GM21786 (cell line): ENCODE data around the gene COX8A.
"Not testable (repeated sequence)": the region's sequence is repeated elsewhere in the genome, so short reads cannot be mapped to it uniquely, and the experiment has no call there.

ENCODE experiments used
- ATAC-seq: cut with Tn5 transposase; IDR thresholded peaks from one replicate; pipeline ENCODE4 v1.9.1; 2021; ENCODE audit not compliant: unreplicated experiment

Gene COX8A

DNA sequence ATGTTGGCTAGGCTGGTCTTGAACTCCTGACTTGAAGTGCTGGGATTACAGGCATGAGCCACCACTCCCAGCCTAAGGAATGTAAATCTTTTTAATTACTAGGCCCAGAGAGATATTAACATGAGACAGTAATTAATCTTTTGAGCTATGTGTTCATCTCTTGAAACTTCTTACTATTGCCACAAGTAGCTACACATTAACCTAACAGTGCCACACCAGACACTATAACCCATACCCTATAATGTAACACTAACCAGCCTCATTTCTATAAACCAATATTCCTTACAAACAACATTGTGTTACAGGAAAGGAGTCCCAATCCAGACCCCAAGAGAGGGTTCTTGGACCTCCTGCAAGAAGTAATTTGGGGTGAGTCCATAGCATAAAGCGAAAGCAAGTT lies 8.0 kb upstream of the COX8A start:
- no peak for ATAC-seq

GRCh38 chr11:63969461-63969860 lies 5.0 kb upstream of the COX8A start:
- no peak for ATAC-seq

GRCh38 chr11:63970902-63971301 lies 3.5 kb upstream of the COX8A start:
- no peak for ATAC-seq

DNA sequence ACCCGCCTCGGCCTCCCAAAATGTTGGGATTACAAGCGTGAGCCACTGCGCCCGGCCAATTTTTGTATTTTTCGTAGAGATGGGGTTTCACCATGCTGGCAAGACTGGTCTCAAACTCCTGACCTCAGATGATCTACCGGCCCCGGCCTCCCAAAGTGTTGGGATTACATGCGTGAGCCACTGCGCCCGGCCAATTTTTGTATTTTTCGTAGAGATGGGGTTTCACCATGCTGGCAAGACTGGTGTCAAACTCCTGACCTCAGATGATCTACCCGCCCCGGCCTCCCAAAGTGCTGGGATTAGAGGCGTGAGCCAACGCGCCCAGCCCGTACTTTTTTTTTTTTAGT lies 535 bp upstream of the COX8A start:
- ATAC-seq = not testable (repeated sequence)

GRCh38 chr11:63978551-63979239 lies 4.3 kb downstream of the COX8A start:
- ATAC-seq = no peak

DNA sequence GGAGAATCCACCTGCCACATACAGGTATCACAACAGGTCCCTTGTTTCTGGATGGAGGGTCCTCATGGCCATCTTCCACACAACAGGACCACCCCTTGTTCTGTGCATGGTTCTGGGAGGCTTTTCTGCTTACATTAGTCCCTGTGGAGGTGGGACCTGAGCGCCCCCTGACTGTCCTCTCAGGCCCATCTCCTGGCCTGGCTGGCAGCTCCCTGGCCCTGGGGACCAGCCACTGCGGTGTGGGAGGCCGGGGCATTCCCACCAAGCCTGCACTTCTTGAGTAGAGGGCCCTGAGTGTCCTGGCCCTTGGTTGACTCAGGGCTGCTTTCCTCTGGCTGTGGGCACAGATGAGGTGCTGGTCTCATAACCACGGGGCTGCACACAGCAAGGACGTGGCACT lies 5.0 kb downstream of the COX8A start:
- ATAC-seq = no peak

GRCh38 chr11:63985812-63986155 lies 11.4 kb downstream of the COX8A start:
- ATAC-seq = peak; percentile 54

GRCh38 chr11:63986156-63986931 lies 11.9 kb downstream of the COX8A start, which contains the start of gene OTUB1:
Gene OTUB1 (plus strand): TSS chr11:63986438. CDS start chr11:63986457, 19 bp downstream.
- ATAC-seq = peak; percentile 83

GRCh38 chr11:63986932-63987513 lies 12.6 kb downstream of the COX8A start:
- no peak for ATAC-seq

DNA sequence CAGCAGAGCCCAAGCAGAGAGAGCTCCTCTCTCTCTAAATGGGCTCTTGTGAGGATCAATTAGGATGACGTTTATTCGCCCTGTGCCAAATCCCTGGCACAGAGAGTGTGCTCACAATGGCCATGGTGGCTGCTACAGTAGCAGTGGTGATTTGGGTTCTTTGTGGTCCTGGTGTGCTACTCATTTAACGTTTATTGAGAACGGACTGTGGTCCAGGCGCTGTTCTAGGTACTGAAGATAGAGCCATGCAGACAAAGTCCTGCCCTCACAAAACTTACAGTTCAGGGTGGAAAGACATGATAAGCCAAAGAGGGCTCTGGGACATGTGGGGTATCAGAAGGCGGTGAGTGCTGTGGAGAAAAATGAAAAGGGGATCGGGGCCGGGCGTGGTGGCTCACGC lies 17.1 kb downstream of the COX8A start:
- no peak for ATAC-seq

- ATAC-seq = no peak
Observed at GRCh38 chr11:63993100-63993499, 18.7 kb downstream of the COX8A start.

DNA sequence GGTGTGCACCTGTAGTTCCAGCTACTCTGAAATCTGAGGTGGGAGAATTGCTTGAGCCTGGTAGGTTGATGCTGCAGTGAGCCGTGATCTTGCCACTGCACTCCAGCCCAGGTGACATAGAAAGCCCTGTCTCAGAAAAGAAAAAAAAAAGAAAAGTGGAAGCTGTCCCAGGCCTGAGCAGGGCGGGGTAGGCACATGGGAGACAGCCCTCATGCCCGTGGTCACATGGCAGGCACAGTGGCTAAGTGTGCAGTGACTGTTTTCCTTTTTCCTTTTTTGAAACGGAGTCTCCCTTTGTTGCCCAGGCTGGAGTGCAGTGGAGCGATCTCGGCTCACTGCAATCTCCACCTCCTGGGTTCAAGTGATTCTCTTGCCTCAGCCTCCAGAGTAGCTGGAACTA lies 19.6 kb downstream of the COX8A start:
- ATAC-seq = no peak

DNA sequence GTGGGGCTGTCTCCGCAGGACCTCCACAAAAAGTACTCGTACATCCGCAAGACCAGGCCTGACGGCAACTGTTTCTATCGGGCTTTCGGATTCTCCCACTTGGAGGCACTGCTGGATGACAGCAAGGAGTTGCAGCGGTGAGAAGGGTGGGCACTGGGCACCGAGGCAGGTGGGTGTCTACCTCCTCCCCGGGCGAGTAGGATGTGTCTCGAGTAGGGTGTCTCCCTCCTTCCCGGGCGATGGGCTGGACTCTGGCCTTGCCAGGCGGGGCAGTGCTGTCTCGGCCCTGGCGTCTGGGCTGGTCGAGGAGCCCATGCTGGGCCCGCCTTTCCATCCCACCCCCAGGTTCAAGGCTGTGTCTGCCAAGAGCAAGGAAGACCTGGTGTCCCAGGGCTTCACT lies 22.1 kb downstream of the COX8A start:
- no peak for ATAC-seq

DNA sequence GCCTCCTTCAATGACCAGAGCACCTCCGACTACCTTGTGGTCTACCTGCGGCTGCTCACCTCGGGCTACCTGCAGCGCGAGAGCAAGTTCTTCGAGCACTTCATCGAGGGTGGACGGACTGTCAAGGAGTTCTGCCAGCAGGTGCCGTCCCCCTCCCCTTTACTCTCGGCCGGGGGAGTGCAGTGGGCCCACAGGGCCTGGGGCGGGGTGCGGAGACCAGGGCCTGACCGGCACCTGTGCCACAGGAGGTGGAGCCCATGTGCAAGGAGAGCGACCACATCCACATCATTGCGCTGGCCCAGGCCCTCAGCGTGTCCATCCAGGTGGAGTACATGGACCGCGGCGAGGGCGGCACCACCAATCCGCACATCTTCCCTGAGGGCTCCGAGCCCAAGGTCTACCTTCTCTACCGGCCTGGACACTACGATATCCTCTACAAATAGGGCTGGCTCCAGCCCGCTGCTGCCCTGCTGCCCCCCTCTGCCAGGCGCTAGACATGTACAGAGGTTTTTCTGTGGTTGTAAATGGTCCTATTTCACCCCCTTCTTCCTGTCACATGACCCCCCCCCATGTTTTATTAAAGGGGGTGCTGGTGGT lies 22.8 kb downstream of the COX8A start:
- ATAC-seq = no peak

- ATAC-seq = no peak
Observed at GRCh38 chr11:63997801-63998337, 23.4 kb downstream of the COX8A start.

- ATAC-seq = no peak
Observed at GRCh38 chr11:63998558-63999348, 24.3 kb downstream of the COX8A start.

DNA sequence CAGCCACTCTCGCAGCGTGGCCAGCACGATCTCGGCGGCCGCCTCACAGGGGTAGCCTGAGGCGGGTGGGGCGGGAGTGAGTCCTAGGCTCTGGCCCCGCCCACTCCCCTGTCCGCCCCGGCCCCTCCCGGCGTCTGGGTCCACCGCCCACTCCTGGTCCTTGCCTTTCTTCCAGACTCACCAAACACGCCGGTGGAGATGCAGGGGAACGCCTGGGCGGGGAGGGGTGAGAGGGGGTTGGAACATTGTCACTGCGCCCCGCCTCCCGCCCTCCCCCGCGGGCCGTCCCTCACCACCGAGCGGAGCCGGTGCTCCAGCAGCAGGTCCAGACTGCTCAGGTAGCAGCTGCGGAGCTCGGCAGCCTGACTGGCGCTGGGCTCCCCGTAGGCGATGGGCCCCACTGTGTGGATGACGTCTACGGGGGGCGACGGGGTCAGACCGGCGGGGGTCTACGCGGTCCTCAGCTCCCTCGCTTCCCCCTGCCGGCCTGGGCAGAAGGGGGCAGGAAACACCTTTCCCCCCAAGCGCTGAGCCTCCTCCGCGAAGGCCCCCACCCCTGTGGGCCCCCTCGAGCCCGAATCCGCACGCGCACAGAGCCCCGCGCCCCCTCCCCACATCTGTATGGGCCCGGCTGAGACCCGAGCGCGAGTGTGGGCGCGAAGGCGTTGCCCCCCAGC lies 25.1 kb downstream of the COX8A start:
- ATAC-seq = no peak

DNA sequence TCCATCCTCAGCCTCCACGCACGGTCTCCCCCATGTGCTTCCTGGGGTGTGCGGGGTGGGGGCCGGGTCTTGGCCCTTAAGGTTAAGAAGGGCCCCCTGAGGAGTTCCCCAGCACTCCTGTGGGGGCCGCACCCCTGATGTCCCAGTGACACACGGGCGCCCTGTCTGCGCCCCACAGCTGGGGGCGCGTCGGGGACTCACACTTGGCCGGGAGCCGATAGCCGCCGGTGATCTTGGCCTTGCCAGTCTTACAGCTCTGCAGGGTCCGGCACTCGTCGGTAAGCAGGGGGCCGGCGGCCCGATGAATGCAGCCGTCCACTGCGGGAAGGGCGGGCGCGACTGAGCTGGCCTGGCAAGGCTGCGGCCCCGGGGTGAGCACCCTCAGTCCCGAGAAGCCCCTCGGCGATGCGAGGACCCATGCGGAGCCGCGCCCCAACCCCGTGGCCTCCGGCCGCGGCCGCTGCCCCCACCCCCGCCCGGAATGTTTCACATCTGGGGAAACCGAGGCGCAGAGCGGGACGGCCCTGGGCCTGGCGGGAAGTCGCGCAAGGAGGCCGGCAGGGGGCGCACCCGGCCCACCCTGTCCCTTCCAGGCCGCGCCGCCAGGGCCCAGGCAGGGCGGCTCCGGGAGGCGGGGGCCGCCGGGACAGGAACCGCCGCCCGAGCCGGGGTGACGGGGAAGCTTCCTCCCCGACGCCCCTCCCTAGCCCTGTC lies 25.8 kb downstream of the COX8A start:
- ATAC-seq = peak; percentile 48

DNA sequence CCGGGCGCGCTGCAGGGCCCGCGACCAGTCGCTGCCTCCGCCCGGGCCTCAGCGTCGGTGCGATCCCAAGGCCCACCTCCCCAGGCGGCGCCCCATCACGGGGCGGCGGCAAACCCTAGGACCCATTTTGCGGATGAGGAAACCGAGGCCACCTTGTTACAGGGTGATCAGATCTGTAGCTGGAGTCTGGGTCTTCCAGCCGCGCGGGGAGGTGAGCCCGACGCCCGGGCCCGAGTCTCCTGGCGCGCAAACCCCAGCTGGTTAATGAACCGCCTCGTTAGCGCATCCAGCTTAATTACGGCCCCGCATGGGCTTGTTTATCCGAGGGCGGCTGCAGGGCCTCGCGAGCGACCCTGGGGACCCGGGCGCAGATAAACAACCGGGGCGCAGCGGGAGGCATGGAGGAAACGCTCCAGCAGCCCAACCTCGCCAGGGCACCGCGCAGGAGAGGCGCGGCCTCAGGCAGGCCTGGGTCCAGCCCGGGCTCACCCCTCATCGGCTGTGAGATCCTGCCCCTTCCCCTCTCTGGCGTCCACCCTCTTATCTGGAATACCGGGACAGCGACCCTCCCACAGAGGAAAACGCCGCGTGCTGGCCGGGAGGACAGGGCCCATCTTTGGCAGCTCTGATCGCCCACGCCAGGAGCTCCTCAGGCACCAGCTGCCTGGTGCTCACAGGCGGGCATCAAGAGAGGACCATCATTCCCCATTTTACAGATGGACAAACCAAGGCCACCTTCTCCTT lies 26.5 kb downstream of the COX8A start:
- ATAC-seq = no peak
